H9 (cell line): ENCODE measurements around the gene ZNF208. TPM values are rescaled to one million over a fixed set of nuclear protein-coding genes. Genes with fewer than 3 reads are reported as not detected.

Experiments used
- DNase-seq: peaks from one replicate; pipeline ENCODE4 v3.0.0-alpha.2; 2017
- H2AFZ ChIP-seq: one replicate; pipeline ENCODE4 v1.6.1; 2013; ENCODE audit warnings: mild to moderate bottlenecking, low read length, control low read depth, moderate library complexity
- H2AK5ac ChIP-seq: 2 replicates; pipeline ENCODE4 v1.6.1; 2013; ENCODE audit warnings: low read length, control low read depth, mixed read lengths; ENCODE audit not compliant: insufficient read length
- H2BK120ac ChIP-seq: one replicate; pipeline ENCODE4 v1.6.1; 2013; ENCODE audit warnings: low read depth, mild to moderate bottlenecking, low read length, control low read depth, inconsistent platforms; ENCODE audit not compliant: poor library complexity, severe bottlenecking
- H2BK12ac ChIP-seq: 2 replicates; pipeline ENCODE4 v1.6.1; 2013; ENCODE audit warnings: low read length, control low read depth, mixed read lengths, low read depth; ENCODE audit not compliant: insufficient read length
- H2BK15ac ChIP-seq: 2 replicates; pipeline ENCODE4 v1.6.1; 2013; ENCODE audit warnings: low read depth, low read length, control low read depth
- H2BK20ac ChIP-seq: one replicate; pipeline ENCODE4 v1.6.1; 2013; ENCODE audit warnings: low read depth, mild to moderate bottlenecking, low read length, control low read depth, inconsistent platforms; ENCODE audit not compliant: poor library complexity, severe bottlenecking
- H2BK5ac ChIP-seq: 2 replicates; pipeline ENCODE4 v1.6.1; 2013; ENCODE audit warnings: low read length, control low read depth, mixed read lengths; ENCODE audit not compliant: insufficient read length
- H3K14ac ChIP-seq: 2 replicates; pipeline ENCODE4 v1.6.1; 2013; ENCODE audit warnings: low read length, control low read depth; ENCODE audit not compliant: insufficient read depth
- H3K18ac ChIP-seq: 2 replicates; pipeline ENCODE4 v1.6.1; 2013; ENCODE audit warnings: low read depth, mild to moderate bottlenecking, mixed read lengths, low read length, control low read depth; ENCODE audit not compliant: insufficient read length
- H3K23ac ChIP-seq: 2 replicates; pipeline ENCODE4 v1.6.1; 2013; ENCODE audit warnings: low read length, control low read depth, mixed read lengths, low read depth; ENCODE audit not compliant: insufficient read length
- H3K23me2 ChIP-seq: 2 replicates; pipeline ENCODE4 v1.6.1; 2013; ENCODE audit warnings: low read depth, mild to moderate bottlenecking, mixed read lengths, low read length, control low read depth; ENCODE audit not compliant: insufficient read length, poor library complexity, severe bottlenecking
- H3K27ac ChIP-seq: 2 replicates; pipeline ENCODE4 v1.5.1; 2013; ENCODE audit warnings: low read length, control low read depth, mixed read lengths, low read depth; ENCODE audit not compliant: insufficient read length
- H3K27me3 ChIP-seq: 2 replicates; pipeline ENCODE4 v1.6.1; 2013; ENCODE audit warnings: low read length, control low read depth, inconsistent platforms; ENCODE audit not compliant: insufficient read depth
- H3K4ac ChIP-seq: 2 replicates; pipeline ENCODE4 v1.6.1; 2013; ENCODE audit warnings: low read depth, mild to moderate bottlenecking, control low read depth, inconsistent platforms, low read length, moderate library complexity
- H3K4me1 ChIP-seq: 2 replicates; pipeline ENCODE4 v1.6.1; 2013; ENCODE audit warnings: low read length, control low read depth, inconsistent platforms; ENCODE audit not compliant: insufficient read depth
- H3K4me2 ChIP-seq: 2 replicates; pipeline ENCODE4 v1.6.1; 2013; ENCODE audit warnings: low read length, control low read depth, mixed read lengths; ENCODE audit not compliant: insufficient read length, insufficient read depth
- H3K56ac ChIP-seq: 2 replicates; pipeline ENCODE4 v1.6.1; 2013; ENCODE audit warnings: low read depth, mild to moderate bottlenecking, mixed read lengths, low read length, control low read depth; ENCODE audit not compliant: insufficient read length
- H3K79me1 ChIP-seq: 2 replicates; pipeline ENCODE4 v1.6.1; 2013; ENCODE audit warnings: low read depth, mild to moderate bottlenecking, moderate library complexity, low read length, control low read depth, inconsistent platforms; ENCODE audit not compliant: insufficient read depth, poor library complexity, severe bottlenecking
- H3K79me2 ChIP-seq: 2 replicates; pipeline ENCODE4 v1.6.1; 2013; ENCODE audit warnings: low read length, control low read depth, inconsistent platforms; ENCODE audit not compliant: insufficient read depth
- H3K9ac ChIP-seq: 2 replicates; pipeline ENCODE4 v1.6.1; 2013; ENCODE audit warnings: low read length, control low read depth, mixed read lengths; ENCODE audit not compliant: insufficient read length; ENCODE audit errors: extremely low read depth
- H3K9me3 ChIP-seq: one replicate; pipeline ENCODE4 v1.6.1; 2013; ENCODE audit warnings: low read depth, low read length, inconsistent platforms; ENCODE audit not compliant: control insufficient read depth
- H3T11ph ChIP-seq: one replicate; pipeline ENCODE4 v1.6.1; 2013; ENCODE audit warnings: mild to moderate bottlenecking, low read length, control low read depth, inconsistent platforms
- H4K20me1 ChIP-seq: one replicate; pipeline ENCODE4 v1.6.1; 2013; ENCODE audit not compliant: control insufficient read depth, insufficient read length, insufficient read depth
- H4K5ac ChIP-seq: 2 replicates; pipeline ENCODE4 v1.6.1; 2013; ENCODE audit warnings: low read depth, mild to moderate bottlenecking, mixed read lengths, low read length, control low read depth; ENCODE audit not compliant: insufficient read length
- H4K8ac ChIP-seq: replicated peaks from 2 replicates; pipeline ENCODE4 v1.6.1; 2013; ENCODE audit warnings: low read length, control low read depth, mixed read lengths, low read depth; ENCODE audit not compliant: insufficient read length
- H4K91ac ChIP-seq: 2 replicates; pipeline ENCODE4 v1.6.1; 2013; ENCODE audit warnings: low read depth, mild to moderate bottlenecking, moderate library complexity, mixed read lengths, low read length, control low read depth; ENCODE audit not compliant: insufficient read length
- H3K27ac Mint-ChIP-seq, 3 experiments: 2 replicates in 2 of 3; 3 replicates in 1 of 3; pipeline ENCODE4 v1.8.0; 2020 to 2021; ENCODE audit warnings: mixed read lengths in 3 of 3, mild to moderate bottlenecking in 1 of 3, moderate library complexity in 1 of 3
- H3K27me3 Mint-ChIP-seq: 2 replicates; pipeline ENCODE4 v1.8.0; 2021; ENCODE audit warnings: low read depth, mild to moderate bottlenecking, moderate library complexity, mixed read lengths
- H3K36me3 Mint-ChIP-seq, 3 experiments: 2 replicates in 2 of 3; 3 replicates in 1 of 3; pipeline ENCODE4 v1.8.0; 2020 to 2021; ENCODE audit warnings: low read depth in 3 of 3, mixed read lengths in 3 of 3; ENCODE audit not compliant: insufficient read depth in 1 of 3
- H3K4me1 Mint-ChIP-seq, 2 experiments: 2 replicates each; pipeline ENCODE4 v1.8.0; 2020; ENCODE audit warnings: mixed read lengths in 2 of 2
- H3K4me3 Mint-ChIP-seq, 2 experiments: 2 replicates in 1 of 2; 3 replicates in 1 of 2; pipeline ENCODE4 v1.8.0; 2020 to 2021; ENCODE audit warnings: mild to moderate bottlenecking in 2 of 2, mixed read lengths in 2 of 2, moderate library complexity in 1 of 2
- H3K9me3 Mint-ChIP-seq, 2 experiments: 2 replicates in 1 of 2; 3 replicates in 1 of 2; pipeline ENCODE4 v1.8.0; 2020; ENCODE audit warnings: mild to moderate bottlenecking in 2 of 2, mixed read lengths in 2 of 2, moderate library complexity in 1 of 2
- CTCF ChIP-seq: fragments of 200-600 bp; sonication (generic); conservative IDR thresholded peaks from 3 replicates; pipeline ENCODE4 v1.8.0; 2021; ENCODE audit warnings: antibody characterized with exemption, mild to moderate bottlenecking
- whole genome bisulfite sequencing: extraction: QIAGEN DNeasy Blood & Tissue Kit; methylation state at CpG from one replicate; pipeline ENCODE4 v1.1.7; 2013; ENCODE audit warnings: missing lambda C conversion rate, low lambda C conversion rate, mixed read lengths; ENCODE audit not compliant: insufficient read length; ENCODE audit errors: extremely low coverage; 5-methylcytosine and 5-hydroxymethylcytosine counted together
- total RNA-seq: library from RNA; stranded (reverse); gene quantifications from 2 replicates; pipeline ENCODE4 v1.2.1, GENCODE V29; 2021

Gene ZNF208
- total RNA-seq, 1 experiment from 2014 or later = not detected

- Histone ChIP-seq H2BK5ac (no peak overlapping the region), H3K9me3 (peaks cover 63% of the 10 kb centered on the region)
Measured at GRCh38 chr19:21947775-21948174, 63.0 kb downstream of the ZNF208 start.

More at GRCh38 chr19:21947775-21948174, 63.0 kb downstream of the ZNF208 start:
- no peak overlapping the region for H3K4ac ChIP-seq
- H3K23ac ChIP-seq = no peak overlapping the region
- no peak for DNase-seq
- Mint-ChIP-seq H3K4me1 (no peaks in the 10 kb centered on the region), H3K36me3 (peaks cover 8 to 16% (median 9%) of the 10 kb centered on the region in 3 experiments; a peak in 5 of 7 replicates), H3K27ac (no peak overlapping the region), H3K27me3 (no peaks in the 10 kb centered on the region; the same call in 1 of the 2 replicates), H3K4me3 (no peak overlapping the region), H3K9me3 (peaks cover 83 to 86% of the 10 kb centered on the region in 2 experiments)
- no peak overlapping the region for H3K9ac ChIP-seq
- no peak overlapping the region for H3K27ac ChIP-seq
- no peak overlapping the region for H4K91ac ChIP-seq
- H2BK120ac ChIP-seq = no peak overlapping the region
- no peak overlapping the region for H3K14ac ChIP-seq
- H3K79me1 ChIP-seq = no peaks in the 10 kb centered on the region
- no peaks in the 10 kb centered on the region for H3K27me3 ChIP-seq
- no peaks in the 10 kb centered on the region for H3K4me1 ChIP-seq
- no peak overlapping the region for H3K4me2 ChIP-seq
- H2AK5ac ChIP-seq = no peak overlapping the region
- TF ChIP-seq CTCF = no peak
- H4K8ac ChIP-seq = no peak overlapping the region
- no peak overlapping the region for H2AFZ ChIP-seq
- no peak overlapping the region for H3K56ac ChIP-seq
- no peak overlapping the region for H3K18ac ChIP-seq
- H3K79me2 ChIP-seq = no peaks in the 10 kb centered on the region
- no peaks in the 10 kb centered on the region for H3K23me2 ChIP-seq
- no peaks in the 10 kb centered on the region for H4K20me1 ChIP-seq
- H3T11ph ChIP-seq = no peak overlapping the region
- H2BK12ac ChIP-seq = no peak overlapping the region
- H2BK15ac ChIP-seq = no peak overlapping the region
- WGBS = no CpG with 5 or more reads among the region's 8 CpGs
- H2BK20ac ChIP-seq = no peak overlapping the region
- H4K5ac ChIP-seq = no peak overlapping the region
